ENCODE results near the gene TMED4. TPM values are rescaled to one million over a fixed set of nuclear protein-coding genes. Genes with fewer than 3 reads are reported as not detected.

Gene TMED4
- total RNA-seq, 4 donors from 2014 or later, result 132 to 232 (median 218) TPM

- Histone ChIP-seq H3K4me1 (peaks cover 0 to 37% (median 4%) of the 10 kb centered on the region in 4 donors), H3K27me3 (no peaks in the 10 kb centered on the region), H3K9me3 (no peaks in the 10 kb centered on the region), H3K4me3 (no peak overlapping the region), H3K36me3 (peaks cover 0 to 6% (median 0%) of the 10 kb centered on the region in 3 donors), H3K27ac (peak overlapping the region in 2 of 4 donors; percentile 9 to 51)
- 85 to 93% methylated on average over 5 of the region's 5 CpGs for WGBS, 2 donors
- no peak for TF ChIP-seq POLR2A (IDR thresholded peaks at IDR 0.05)
- TF ChIP-seq, protein P1, sequence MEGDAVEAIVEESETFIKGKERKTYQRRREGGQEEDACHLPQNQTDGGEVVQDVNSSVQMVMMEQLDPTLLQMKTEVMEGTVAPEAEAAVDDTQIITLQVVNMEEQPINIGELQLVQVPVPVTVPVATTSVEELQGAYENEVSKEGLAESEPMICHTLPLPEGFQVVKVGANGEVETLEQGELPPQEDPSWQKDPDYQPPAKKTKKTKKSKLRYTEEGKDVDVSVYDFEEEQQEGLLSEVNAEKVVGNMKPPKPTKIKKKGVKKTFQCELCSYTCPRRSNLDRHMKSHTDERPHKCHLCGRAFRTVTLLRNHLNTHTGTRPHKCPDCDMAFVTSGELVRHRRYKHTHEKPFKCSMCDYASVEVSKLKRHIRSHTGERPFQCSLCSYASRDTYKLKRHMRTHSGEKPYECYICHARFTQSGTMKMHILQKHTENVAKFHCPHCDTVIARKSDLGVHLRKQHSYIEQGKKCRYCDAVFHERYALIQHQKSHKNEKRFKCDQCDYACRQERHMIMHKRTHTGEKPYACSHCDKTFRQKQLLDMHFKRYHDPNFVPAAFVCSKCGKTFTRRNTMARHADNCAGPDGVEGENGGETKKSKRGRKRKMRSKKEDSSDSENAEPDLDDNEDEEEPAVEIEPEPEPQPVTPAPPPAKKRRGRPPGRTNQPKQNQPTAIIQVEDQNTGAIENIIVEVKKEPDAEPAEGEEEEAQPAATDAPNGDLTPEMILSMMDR (IDR thresholded peaks at IDR 0.05), result no peak
- TF ChIP-seq EP300 (IDR thresholded peaks at IDR 0.05), result no peak
- no peak for DNase-seq (ENCODE audit: low spot score in 2 of 2)
Observed at GRCh38 chr7:44615793-44616192, 33.8 kb upstream of the TMED4 start.

- Histone ChIP-seq H3K36me3 (peaks cover 0 to 6% (median 0%) of the 10 kb centered on the region in 3 donors), H3K27me3 (no peaks in the 10 kb centered on the region), H3K4me3 (no peak overlapping the region), H3K9me3 (no peaks in the 10 kb centered on the region), H3K4me1 (peaks cover 0 to 33% (median 4%) of the 10 kb centered on the region in 4 donors), H3K27ac (peak overlapping the region in 2 of 4 donors; percentile 9 to 51)
- WGBS, 2 donors, result 50 to 83% methylated on average over 1 to 2 of the region's 2 CpGs
- peak in 1 of 2 donors; percentile 36 for TF ChIP-seq EP300 (IDR thresholded peaks at IDR 0.05)
- TF ChIP-seq, protein P1 (IDR thresholded peaks at IDR 0.05), result no peak
- no peak for DNase-seq (ENCODE audit: low spot score in 2 of 2)
Observed at GRCh38 chr7:44615149-44615611, 33.1 kb upstream of the TMED4 start.

DNA sequence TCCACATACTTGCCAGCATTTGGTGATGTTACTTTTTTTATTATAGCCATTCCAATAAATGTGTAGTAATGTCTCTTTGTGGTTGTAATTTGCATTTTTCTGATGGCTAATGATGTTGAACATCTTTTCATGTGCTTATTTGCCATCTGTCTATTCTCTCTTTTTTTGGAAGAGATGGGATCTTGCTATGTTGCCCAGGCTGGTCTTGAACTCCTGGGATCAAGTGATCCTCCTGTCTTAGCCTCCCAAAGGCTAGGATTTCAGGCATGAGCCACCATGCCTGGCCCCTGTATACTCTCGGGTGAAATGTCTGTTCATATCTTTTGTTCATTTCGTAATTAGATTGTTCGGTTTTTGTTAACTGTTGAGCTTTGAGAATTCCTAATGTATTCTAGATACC lies 27.8 kb upstream of the TMED4 start:
- DNase-seq (ENCODE audit: low spot score in 2 of 2), result no peak
- TF ChIP-seq EP300 (IDR thresholded peaks at IDR 0.05) (no peak), POLR2A (IDR thresholded peaks at IDR 0.05) (no peak)
- TF ChIP-seq, protein P1 (IDR thresholded peaks at IDR 0.05), result no peak
- H3K9me3 ChIP-seq, result no peaks in the 10 kb centered on the region
- peak overlapping the region in 2 of 4 donors; percentile 41 to 44 for H3K27ac ChIP-seq
- H3K4me3 ChIP-seq, result no peak overlapping the region
- H3K27me3 ChIP-seq, result no peaks in the 10 kb centered on the region
- H3K4me1 ChIP-seq, result peaks cover 0 to 34% (median 13%) of the 10 kb centered on the region in 4 donors
- WGBS, 2 donors, result 87 to 92% methylated on average over 3 of the region's 3 CpGs
- no peaks in the 10 kb centered on the region for H3K36me3 ChIP-seq

GRCh38 chr7:44608916-44609648 lies 27.1 kb upstream of the TMED4 start:
- H3K27ac ChIP-seq, result peak overlapping the region in 2 of 4 donors; percentile 41 to 44
- no peaks in the 10 kb centered on the region for H3K9me3 ChIP-seq
- peak; percentile 23 to 30 for TF ChIP-seq EP300 (IDR thresholded peaks at IDR 0.05)
- TF ChIP-seq, protein P1 (IDR thresholded peaks at IDR 0.05), result no peak
- H3K27me3 ChIP-seq, result no peaks in the 10 kb centered on the region
- H3K36me3 ChIP-seq, result no peaks in the 10 kb centered on the region
- no peak for DNase-seq (ENCODE audit: low spot score in 2 of 2)
- H3K4me1 ChIP-seq, result peaks cover 0 to 27% (median 13%) of the 10 kb centered on the region in 4 donors
- no peak overlapping the region for H3K4me3 ChIP-seq
- WGBS, 2 donors, result 66 to 77% methylated on average over 14 of the region's 14 CpGs
